Measurements from ENCODE around the gene PGRMC1. TPM values are rescaled to one million over a fixed set of nuclear protein-coding genes. Genes with fewer than 3 reads are reported as not detected.
A peak's percentile ranks its signal among the peaks of the same experiment; 100 is the strongest.

The PGRMC1 gene
- total RNA-seq, 4 donors from 2014 or later: 56.8 to 92.7 (median 77.2) TPM

DNA sequence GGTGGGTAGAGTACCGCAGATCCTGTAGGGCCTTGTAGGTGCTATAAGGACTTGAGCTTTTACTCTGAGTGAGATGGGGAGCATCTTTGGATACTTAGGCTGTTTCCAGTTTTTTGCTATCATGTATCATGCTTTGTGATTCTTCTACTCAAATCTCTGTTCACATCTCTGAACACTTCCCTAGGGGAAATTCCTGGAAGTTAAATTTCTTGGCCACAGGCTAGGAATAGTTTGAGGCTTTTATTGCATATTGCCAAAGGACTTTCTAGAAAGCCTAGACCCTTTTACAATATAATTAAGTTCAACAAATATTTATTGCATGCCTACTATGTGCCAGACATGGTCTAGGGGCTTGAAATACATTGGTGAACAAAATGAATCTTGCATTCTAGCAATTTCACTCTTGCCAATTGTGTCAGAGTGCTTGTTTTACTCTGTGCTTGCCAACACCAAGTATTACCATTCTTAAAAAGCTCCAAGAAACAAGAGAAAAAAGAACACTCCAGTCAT is 4.1 kb upstream of the PGRMC1 start:
- DNase-seq (ENCODE audit: low spot score in 2 of 2): no peak

DNA sequence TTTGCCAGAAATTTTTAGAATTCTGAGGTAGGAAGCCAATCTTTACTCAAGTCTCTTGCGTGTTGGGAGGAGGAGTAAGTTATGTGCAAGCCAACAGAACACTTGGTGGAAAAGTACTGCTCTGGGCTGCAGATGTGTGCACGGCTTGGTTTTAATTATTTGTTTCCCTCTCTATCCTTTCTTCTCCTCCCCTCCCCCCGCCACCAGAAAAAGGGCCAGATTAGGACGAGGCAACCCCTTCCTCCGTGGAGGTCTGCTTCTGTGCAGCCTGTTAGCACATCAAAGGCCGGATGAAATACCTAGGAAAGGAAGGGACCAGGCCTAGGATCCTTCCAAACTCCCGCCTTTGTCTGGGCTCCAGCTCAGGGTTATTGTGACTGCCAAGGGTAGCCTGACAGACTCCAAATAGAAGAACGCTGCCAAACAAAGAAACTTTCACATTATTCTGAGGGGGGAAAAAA is 1.0 kb upstream of the PGRMC1 start:
- WGBS: 62% methylated on average over 8 of the region's 8 CpGs
- H3K4me3 ChIP-seq: peak overlapping the region; percentile 81
- peak overlapping the region; percentile 90 for H3K27ac ChIP-seq
- H3K4me1 ChIP-seq: peaks cover 17% of the 10 kb centered on the region
- DNase-seq (ENCODE audit: low spot score in 2 of 2): no peak
- no peaks in the 10 kb centered on the region for H3K27me3 ChIP-seq
- TF ChIP-seq POLR2A (IDR thresholded peaks at IDR 0.05) (no peak), EP300 (IDR thresholded peaks at IDR 0.05) (no peak), POLR2AphosphoS5 (IDR thresholded peaks at IDR 0.05) (no peak)
- TF ChIP-seq, protein P1, sequence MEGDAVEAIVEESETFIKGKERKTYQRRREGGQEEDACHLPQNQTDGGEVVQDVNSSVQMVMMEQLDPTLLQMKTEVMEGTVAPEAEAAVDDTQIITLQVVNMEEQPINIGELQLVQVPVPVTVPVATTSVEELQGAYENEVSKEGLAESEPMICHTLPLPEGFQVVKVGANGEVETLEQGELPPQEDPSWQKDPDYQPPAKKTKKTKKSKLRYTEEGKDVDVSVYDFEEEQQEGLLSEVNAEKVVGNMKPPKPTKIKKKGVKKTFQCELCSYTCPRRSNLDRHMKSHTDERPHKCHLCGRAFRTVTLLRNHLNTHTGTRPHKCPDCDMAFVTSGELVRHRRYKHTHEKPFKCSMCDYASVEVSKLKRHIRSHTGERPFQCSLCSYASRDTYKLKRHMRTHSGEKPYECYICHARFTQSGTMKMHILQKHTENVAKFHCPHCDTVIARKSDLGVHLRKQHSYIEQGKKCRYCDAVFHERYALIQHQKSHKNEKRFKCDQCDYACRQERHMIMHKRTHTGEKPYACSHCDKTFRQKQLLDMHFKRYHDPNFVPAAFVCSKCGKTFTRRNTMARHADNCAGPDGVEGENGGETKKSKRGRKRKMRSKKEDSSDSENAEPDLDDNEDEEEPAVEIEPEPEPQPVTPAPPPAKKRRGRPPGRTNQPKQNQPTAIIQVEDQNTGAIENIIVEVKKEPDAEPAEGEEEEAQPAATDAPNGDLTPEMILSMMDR (IDR thresholded peaks at IDR 0.05): no peak
- no peaks in the 10 kb centered on the region for H3K9me3 ChIP-seq
- H3K36me3 ChIP-seq: no peaks in the 10 kb centered on the region

More for the DNA sequence above, 4.1 kb upstream of the PGRMC1 start:
- Histone ChIP-seq H3K9me3 (no peaks in the 10 kb centered on the region), H3K27me3 (no peaks in the 10 kb centered on the region), H3K4me3 (no peak overlapping the region), H3K27ac (no peak overlapping the region), H3K4me1 (no peaks in the 10 kb centered on the region), H3K36me3 (no peaks in the 10 kb centered on the region)
- no peak for TF ChIP-seq EP300 (IDR thresholded peaks at IDR 0.05)
- no peak for TF ChIP-seq POLR2A (IDR thresholded peaks at IDR 0.05)
- TF ChIP-seq, protein P1 (IDR thresholded peaks at IDR 0.05): no peak
- TF ChIP-seq POLR2AphosphoS5 (IDR thresholded peaks at IDR 0.05): no peak
- whole genome bisulfite sequencing: 100% methylated on average over 1 of the region's 1 CpG

DNA sequence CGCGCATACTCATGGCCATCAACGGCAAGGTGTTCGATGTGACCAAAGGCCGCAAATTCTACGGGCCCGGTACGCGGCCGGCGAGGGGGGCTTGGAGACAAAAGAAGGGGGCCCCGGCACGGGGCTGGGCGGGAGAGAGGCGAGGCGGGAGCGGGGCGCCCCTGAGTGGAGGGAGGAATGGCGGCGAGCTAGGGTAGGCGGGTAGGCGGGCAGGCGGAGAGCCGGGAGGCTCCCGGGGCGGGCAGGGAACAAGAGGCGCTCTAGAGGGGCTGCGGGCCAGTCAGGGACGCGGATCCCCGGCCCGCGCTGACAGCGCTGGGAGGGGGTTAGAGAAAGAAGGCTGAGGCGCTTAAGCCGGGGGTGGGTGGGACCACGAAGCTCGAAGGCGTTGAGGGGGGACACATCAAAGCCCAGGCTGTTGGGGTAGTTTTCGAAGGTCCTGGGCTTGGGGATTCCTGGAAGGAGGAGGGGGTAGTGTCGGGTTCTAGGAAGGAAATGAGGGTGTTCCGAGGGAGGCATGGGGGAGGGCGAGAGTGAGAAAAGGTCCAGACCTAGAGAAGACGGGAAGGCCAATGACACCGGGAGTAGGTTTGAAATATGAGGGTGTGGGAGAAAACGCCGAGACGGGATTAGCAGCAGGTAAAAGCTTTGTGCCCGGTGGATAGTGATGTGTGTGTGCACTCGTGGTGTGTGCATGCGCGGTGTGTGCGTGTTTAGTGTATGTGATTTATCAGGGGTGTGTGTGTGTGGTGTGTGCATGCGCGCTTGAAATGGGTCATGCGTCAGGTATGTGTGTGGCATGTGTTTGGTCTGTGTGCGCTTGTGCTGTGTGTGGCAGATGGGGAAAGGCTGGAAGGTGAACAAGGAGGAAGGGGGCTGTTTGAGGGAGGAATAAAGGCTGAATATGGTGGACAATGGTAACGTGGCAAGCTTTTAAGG is 807 bp downstream of the PGRMC1 start:
- WGBS: 42% methylated on average over 58 of the region's 58 CpGs
- no peaks in the 10 kb centered on the region for H3K27me3 ChIP-seq
- peak; percentile 68 to 71 for DNase-seq (ENCODE audit: low spot score in 2 of 2)
- H3K4me3 ChIP-seq: peak overlapping the region; percentile 81
- TF ChIP-seq EP300 (IDR thresholded peaks at IDR 0.05) (no peak), POLR2A (IDR thresholded peaks at IDR 0.05) (no peak), POLR2AphosphoS5 (IDR thresholded peaks at IDR 0.05) (no peak)
- TF ChIP-seq, protein P1 (IDR thresholded peaks at IDR 0.05): no peak
- no peaks in the 10 kb centered on the region for H3K36me3 ChIP-seq
- no peaks in the 10 kb centered on the region for H3K9me3 ChIP-seq
- H3K27ac ChIP-seq: peak overlapping the region; percentile 90
- peaks cover 24% of the 10 kb centered on the region for H3K4me1 ChIP-seq

DNA sequence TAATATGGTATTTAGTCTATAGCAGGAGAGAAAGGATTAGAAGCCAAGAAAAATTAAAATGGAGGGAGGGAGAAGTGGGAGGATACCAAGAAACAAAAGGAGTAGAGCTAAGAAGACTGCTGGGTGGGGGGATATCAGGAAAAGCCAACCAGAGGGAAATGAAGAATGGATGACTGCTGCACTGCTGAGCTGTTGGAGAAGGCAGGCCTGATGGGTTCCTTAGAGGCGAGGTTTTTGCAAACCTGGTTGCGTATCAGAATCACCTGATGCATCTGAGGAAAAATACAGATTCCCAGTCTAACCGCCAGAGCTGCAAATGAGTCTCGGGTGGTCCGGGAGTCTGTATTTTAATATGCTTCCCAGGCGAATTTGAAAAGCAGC is 1.5 kb downstream of the PGRMC1 start:
- H3K4me1 ChIP-seq: peaks cover 30% of the 10 kb centered on the region
- H3K27ac ChIP-seq: peak overlapping the region; percentile 90
- WGBS: 58% methylated on average over 6 of the region's 6 CpGs
- H3K27me3 ChIP-seq: no peaks in the 10 kb centered on the region
- no peaks in the 10 kb centered on the region for H3K9me3 ChIP-seq
- no peaks in the 10 kb centered on the region for H3K36me3 ChIP-seq
- DNase-seq (ENCODE audit: low spot score in 2 of 2): no peak
- TF ChIP-seq EP300 (IDR thresholded peaks at IDR 0.05) (no peak), POLR2AphosphoS5 (IDR thresholded peaks at IDR 0.05) (no peak), POLR2A (IDR thresholded peaks at IDR 0.05) (no peak)
- TF ChIP-seq, protein P1 (IDR thresholded peaks at IDR 0.05): no peak
- H3K4me3 ChIP-seq: peak overlapping the region; percentile 81

DNA sequence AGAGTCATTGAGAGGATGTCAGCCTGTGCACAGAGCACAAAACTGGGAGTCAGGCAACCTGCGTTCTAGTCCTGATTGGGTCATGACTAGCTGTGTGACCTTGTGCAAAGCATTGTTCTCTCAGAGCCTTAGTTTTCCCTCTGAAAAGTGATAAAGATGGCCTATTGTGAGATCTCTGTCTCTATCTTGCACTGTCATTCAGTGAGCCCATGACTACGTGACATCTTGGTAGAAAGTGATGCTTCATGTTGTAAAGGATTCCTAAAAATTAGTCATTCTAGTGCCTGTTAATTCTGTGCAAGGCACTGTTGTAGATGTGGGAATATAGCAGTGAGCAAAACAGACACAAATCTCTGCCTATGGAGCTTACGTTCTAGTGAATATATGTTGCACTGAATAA is 2.5 kb downstream of the PGRMC1 start:
- TF ChIP-seq POLR2A (IDR thresholded peaks at IDR 0.05) (no peak), EP300 (IDR thresholded peaks at IDR 0.05) (no peak), POLR2AphosphoS5 (IDR thresholded peaks at IDR 0.05) (no peak)
- TF ChIP-seq, protein P1 (IDR thresholded peaks at IDR 0.05): no peak
- H3K27me3 ChIP-seq: no peaks in the 10 kb centered on the region
- H3K4me1 ChIP-seq: peaks cover 30% of the 10 kb centered on the region
- H3K9me3 ChIP-seq: no peaks in the 10 kb centered on the region
- H3K4me3 ChIP-seq: peak overlapping the region; percentile 81
- H3K27ac ChIP-seq: no peak overlapping the region
- no peak for DNase-seq (ENCODE audit: low spot score in 2 of 2)
- 55% methylated on average over 3 of the region's 3 CpGs for WGBS
- H3K36me3 ChIP-seq: no peaks in the 10 kb centered on the region
